Loucy (cell line): ENCODE data around the gene SLC16A7.

Experiments used
- H2AFZ ChIP-seq: fragments of 200-600 bp; sonication (generic); 2 replicates; pipeline ENCODE4 v1.6.0; 2016; ENCODE audit warnings: antibody characterized with exemption, mild to moderate bottlenecking, low read length, moderate library complexity
- H3F3A ChIP-seq: fragments of 200-600 bp; 2 replicates; pipeline ENCODE4 v1.6.0; 2016; ENCODE audit warnings: antibody characterized with exemption, low read depth, mild to moderate bottlenecking
- H3K27me3 ChIP-seq: fragments of 200-600 bp; sonication (generic); 2 replicates; pipeline ENCODE4 v1.6.1; 2014; ENCODE audit warnings: low read length, mild to moderate bottlenecking; ENCODE audit not compliant: insufficient read depth, poor library complexity, severe bottlenecking
- H3K36me3 ChIP-seq: fragments of 200-600 bp; sonication (generic); 2 replicates; pipeline ENCODE4 v1.6.1; 2016; ENCODE audit warnings: low read length; ENCODE audit not compliant: insufficient read depth
- H3K4me1 ChIP-seq: fragments of 200-600 bp; sonication (generic); 2 replicates; pipeline ENCODE4 v1.5.1; 2014; ENCODE audit warnings: low read length, mild to moderate bottlenecking; ENCODE audit not compliant: insufficient read depth, poor library complexity, severe bottlenecking
- H3K4me2 ChIP-seq: fragments of 200-600 bp; sonication (generic); 2 replicates; pipeline ENCODE4 v1.6.0; 2014; ENCODE audit warnings: antibody characterized with exemption, low read length, low read depth, mild to moderate bottlenecking; ENCODE audit not compliant: poor library complexity, severe bottlenecking
- H3K4me3 ChIP-seq: fragments of 200-600 bp; sonication (generic); 2 replicates; pipeline ENCODE4 v1.5.1; 2014; ENCODE audit warnings: low read length, mild to moderate bottlenecking, mixed read lengths; ENCODE audit not compliant: poor library complexity, severe bottlenecking
- H3K79me2 ChIP-seq: fragments of 200-600 bp; sonication (generic); 2 replicates; pipeline ENCODE4 v1.6.1; 2014; ENCODE audit warnings: low read length; ENCODE audit not compliant: insufficient read depth
- H3K9ac ChIP-seq: fragments of 200-600 bp; sonication (generic); 2 replicates; pipeline ENCODE4 v1.6.0; 2014; ENCODE audit warnings: mild to moderate bottlenecking, low read depth, low read length, moderate library complexity; ENCODE audit not compliant: poor library complexity, severe bottlenecking
- H3K9me2 ChIP-seq: fragments of 200-600 bp; sonication (generic); replicated peaks from 2 replicates; pipeline ENCODE4 v1.6.1; 2016; ENCODE audit warnings: low read depth, low read length, mixed read lengths
- H3K9me3 ChIP-seq: fragments of 200-600 bp; sonication (generic); 2 replicates; pipeline ENCODE4 v1.6.1; 2014; ENCODE audit warnings: mild to moderate bottlenecking, antibody characterized with exemption, low read length, low read depth; ENCODE audit not compliant: insufficient read depth
- H4K20me1 ChIP-seq: fragments of 200-600 bp; sonication (generic); 2 replicates; pipeline ENCODE4 v1.6.0; 2014; ENCODE audit warnings: antibody characterized with exemption, low read length, mild to moderate bottlenecking; ENCODE audit not compliant: insufficient read depth, poor library complexity, severe bottlenecking
- EZH2phosphoT487 ChIP-seq: fragments of 200-600 bp; IDR thresholded peaks from 2 replicates; pipeline ENCODE4 v1.6.1; 2018; ENCODE audit warnings: antibody characterized with exemption, mild to moderate bottlenecking, moderate library complexity, borderline replicate concordance
- TF ChIP-seq, protein P1 (sequence below): fragments of 200-600 bp; sonication (generic); conservative IDR thresholded peaks from 2 replicates; pipeline ENCODE4 v1.5.1; 2014; ENCODE audit warnings: mild to moderate bottlenecking, antibody characterized with exemption, low read length

Gene SLC16A7

DNA sequence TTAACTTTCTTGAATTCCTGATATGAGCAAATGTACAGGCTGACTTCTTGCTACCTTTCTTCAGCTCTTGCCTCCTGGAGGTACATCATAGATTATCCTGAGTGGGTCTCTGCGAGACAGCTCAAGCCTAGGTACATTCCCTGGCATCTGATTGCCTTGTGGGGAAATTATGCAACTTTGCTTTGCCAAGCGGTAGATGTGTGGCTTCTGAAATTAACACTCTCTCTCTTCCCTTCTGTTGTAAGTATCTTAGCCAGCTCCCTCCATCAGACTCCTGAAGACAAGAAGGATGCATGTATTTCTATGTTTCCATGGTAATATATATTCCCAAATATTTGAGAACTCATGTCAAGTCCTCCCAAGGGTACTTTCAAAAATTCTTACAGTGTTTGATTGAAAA, 16.2 kb upstream of the SLC16A7 start:
- no peaks in the 10 kb centered on the region for H3K36me3 ChIP-seq
- H3F3A ChIP-seq = peaks cover 3% of the 10 kb centered on the region; the same call in 1 of the 2 replicates
- H3K4me2 ChIP-seq = no peak overlapping the region
- no peaks in the 10 kb centered on the region for H3K79me2 ChIP-seq
- H3K4me1 ChIP-seq = peaks cover 15% of the 10 kb centered on the region
- no peaks in the 10 kb centered on the region for H4K20me1 ChIP-seq
- no peaks in the 10 kb centered on the region for H3K9me2 ChIP-seq
- TF ChIP-seq, protein P1, sequence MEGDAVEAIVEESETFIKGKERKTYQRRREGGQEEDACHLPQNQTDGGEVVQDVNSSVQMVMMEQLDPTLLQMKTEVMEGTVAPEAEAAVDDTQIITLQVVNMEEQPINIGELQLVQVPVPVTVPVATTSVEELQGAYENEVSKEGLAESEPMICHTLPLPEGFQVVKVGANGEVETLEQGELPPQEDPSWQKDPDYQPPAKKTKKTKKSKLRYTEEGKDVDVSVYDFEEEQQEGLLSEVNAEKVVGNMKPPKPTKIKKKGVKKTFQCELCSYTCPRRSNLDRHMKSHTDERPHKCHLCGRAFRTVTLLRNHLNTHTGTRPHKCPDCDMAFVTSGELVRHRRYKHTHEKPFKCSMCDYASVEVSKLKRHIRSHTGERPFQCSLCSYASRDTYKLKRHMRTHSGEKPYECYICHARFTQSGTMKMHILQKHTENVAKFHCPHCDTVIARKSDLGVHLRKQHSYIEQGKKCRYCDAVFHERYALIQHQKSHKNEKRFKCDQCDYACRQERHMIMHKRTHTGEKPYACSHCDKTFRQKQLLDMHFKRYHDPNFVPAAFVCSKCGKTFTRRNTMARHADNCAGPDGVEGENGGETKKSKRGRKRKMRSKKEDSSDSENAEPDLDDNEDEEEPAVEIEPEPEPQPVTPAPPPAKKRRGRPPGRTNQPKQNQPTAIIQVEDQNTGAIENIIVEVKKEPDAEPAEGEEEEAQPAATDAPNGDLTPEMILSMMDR = no peak
- no peak for TF ChIP-seq EZH2phosphoT487
- no peaks in the 10 kb centered on the region for H3K9me3 ChIP-seq
- peaks cover 4% of the 10 kb centered on the region for H3K27me3 ChIP-seq
- no peak overlapping the region for H3K9ac ChIP-seq
- no peak overlapping the region for H3K4me3 ChIP-seq
- no peak overlapping the region for H2AFZ ChIP-seq

- Histone ChIP-seq H3F3A (peaks cover 3% of the 10 kb centered on the region; the same call in 1 of the 2 replicates), H3K79me2 (no peaks in the 10 kb centered on the region), H3K4me2 (no peak overlapping the region), H2AFZ (no peak overlapping the region), H3K4me1 (peaks cover 15% of the 10 kb centered on the region), H3K4me3 (no peak overlapping the region), H3K9me3 (no peaks in the 10 kb centered on the region), H3K27me3 (peaks cover 4% of the 10 kb centered on the region), H3K9me2 (no peaks in the 10 kb centered on the region), H3K36me3 (no peaks in the 10 kb centered on the region), H4K20me1 (no peaks in the 10 kb centered on the region), H3K9ac (no peak overlapping the region)
- no peak for TF ChIP-seq EZH2phosphoT487
- TF ChIP-seq, protein P1 = no peak
These were observed 15.8 kb upstream of the SLC16A7 start for GRCh38 chr12:59580050-59580449.

- H3K9me3 ChIP-seq = no peaks in the 10 kb centered on the region
- no peak overlapping the region for H3K4me2 ChIP-seq
- H3K4me1 ChIP-seq = peaks cover 8% of the 10 kb centered on the region
- peaks cover under 1% of the 10 kb centered on the region; the same call in 1 of the 2 replicates for H3F3A ChIP-seq
- H3K9ac ChIP-seq = no peak overlapping the region
- H4K20me1 ChIP-seq = no peaks in the 10 kb centered on the region
- TF ChIP-seq, protein P1 = no peak
- TF ChIP-seq EZH2phosphoT487 = no peak
- H3K4me3 ChIP-seq = no peak overlapping the region
- H3K9me2 ChIP-seq = no peaks in the 10 kb centered on the region
- H3K79me2 ChIP-seq = no peaks in the 10 kb centered on the region
- no peaks in the 10 kb centered on the region for H3K36me3 ChIP-seq
- peaks cover 4% of the 10 kb centered on the region for H3K27me3 ChIP-seq
- no peak overlapping the region for H2AFZ ChIP-seq
These were observed 12.7 kb upstream of the SLC16A7 start for GRCh38 chr12:59583003-59583712.
